Keratinocyte (primary cell): ENCODE data around the gene FRRS1L. TPM values are rescaled to one million over a fixed set of nuclear protein-coding genes. Genes with fewer than 3 reads are reported as not detected.

ENCODE experiments used
- DNase-seq: peaks from one replicate; pipeline ENCODE4 v3.0.0-alpha.2; 2011; ENCODE audit warnings: low read depth, missing footprints, low spot score
- FAIRE-seq: peaks from 2 replicates; lab custom pipeline; 2011; peaks lifted over from hg19 to GRCh38; lab: Jason Lieb, UNC
- H2AFZ ChIP-seq: 2 replicates; pipeline ENCODE4 v1.6.0; 2012; ENCODE audit warnings: low read length, control low read depth, inconsistent platforms; ENCODE audit not compliant: control insufficient read depth
- H3K27ac ChIP-seq: 2 replicates; pipeline ENCODE4 v1.5.1; 2011; ENCODE audit warnings: low read length; ENCODE audit not compliant: control insufficient read depth, insufficient read depth
- H3K27me3 ChIP-seq: 3 replicates; pipeline ENCODE4 v1.6.0; 2011; ENCODE audit warnings: low read length; ENCODE audit not compliant: control insufficient read depth, insufficient read depth; ENCODE audit errors: extremely low read depth
- H3K36me3 ChIP-seq, 2 experiments: 2 replicates in 1 of 2; 3 replicates in 1 of 2; pipeline ENCODE4 v1.5.1; 2011; ENCODE audit warnings: low read length in 2 of 2, mild to moderate bottlenecking in 1 of 2; ENCODE audit not compliant: control insufficient read depth in 2 of 2, insufficient read depth in 2 of 2; ENCODE audit errors: extremely low read depth in 1 of 2
- H3K4me1 ChIP-seq: 3 replicates; pipeline ENCODE4 v1.5.1; 2011; ENCODE audit warnings: low read length; ENCODE audit not compliant: control insufficient read depth, insufficient read depth; ENCODE audit errors: extremely low read depth
- H3K4me2 ChIP-seq: 3 replicates; pipeline ENCODE4 v1.6.0; 2011; ENCODE audit warnings: low read depth, low read length; ENCODE audit not compliant: control insufficient read depth, insufficient read depth; ENCODE audit errors: extremely low read depth
- H3K4me3 ChIP-seq, 3 experiments: fragments of 200-600 bp in 1 of 3; sonication (generic) in 1 of 3; 2 replicates in 2 of 3; 3 replicates in 1 of 3; pipeline ENCODE4 v1.5.1; 2011 to 2016; ENCODE audit warnings: low read length in 3 of 3, mild to moderate bottlenecking in 3 of 3, control low read depth in 2 of 3, inconsistent platforms in 1 of 3, low read depth in 1 of 3, mixed read lengths in 1 of 3, mixed run types in 1 of 3, moderate library complexity in 1 of 3; ENCODE audit not compliant: control insufficient read depth in 2 of 3, insufficient read depth in 2 of 3; ENCODE audit errors: extremely low read depth in 1 of 3
- H3K79me2 ChIP-seq: 2 replicates; pipeline ENCODE4 v1.6.0; 2012; ENCODE audit warnings: low read length; ENCODE audit not compliant: control insufficient read depth, insufficient read depth
- H3K9ac ChIP-seq: 3 replicates; pipeline ENCODE4 v1.6.0; 2011; ENCODE audit warnings: low read length; ENCODE audit not compliant: control insufficient read depth, insufficient read depth; ENCODE audit errors: extremely low read depth
- H3K9me1 ChIP-seq: 3 replicates; pipeline ENCODE4 v1.6.0; 2011; ENCODE audit warnings: low read length; ENCODE audit not compliant: control insufficient read depth, insufficient read depth; ENCODE audit errors: extremely low read depth
- H3K9me3 ChIP-seq: 2 replicates; pipeline ENCODE4 v1.5.1; 2012; ENCODE audit warnings: low read depth, low read length; ENCODE audit not compliant: control insufficient read depth
- H4K20me1 ChIP-seq: 3 replicates; pipeline ENCODE4 v1.6.0; 2011; ENCODE audit warnings: low read length; ENCODE audit not compliant: control insufficient read depth, insufficient read depth; ENCODE audit errors: extremely low read depth
- CTCF ChIP-seq, 3 experiments: IDR thresholded peaks in 1 of 3; conservative IDR thresholded peaks in 1 of 3; optimal IDR thresholded peaks in 1 of 3; 2 replicates in 2 of 3; 3 replicates in 1 of 3; pipeline versions ENCODE3 to v1.5.1; 2011; ENCODE audit warnings: low read length in 3 of 3, mild to moderate bottlenecking in 3 of 3, moderate library complexity in 2 of 3, control low read depth in 1 of 3, inconsistent platforms in 1 of 3; ENCODE audit not compliant: insufficient read depth in 2 of 3; ENCODE audit errors: extremely low read depth in 1 of 3
- EZH2 ChIP-seq: IDR thresholded peaks from one replicate; pipeline ENCODE4 v1.6.1; 2012; ENCODE audit warnings: inconsistent platforms, mild to moderate bottlenecking, low read length, moderate library complexity
- dilution Hi-C: fragments of 300-500 bp; cut with MboI; formaldehyde crosslinking; loops from one replicate; pipeline ENCODE4 v1.7.0; 2020; ENCODE audit warnings: low sequenced_read_pairs; ENCODE audit not compliant: extremely low pct_ligation_motif_present
- polyA plus RNA-seq, 5 experiments: library from polyadenylated mRNA; depleted of rRNA in 3 of 5; stranded (reverse) in 3 of 5; stranded (forward) in 1 of 5; unstranded in 1 of 5; fragments of >200 nt; gene quantifications; 1 replicate in 1 of 5; 2 replicates in 3 of 5; 3 replicates in 1 of 5; pipeline versions ENCODE4 v1.2.1 to v1.2.3, GENCODE V29; 2011 to 2012; ENCODE audit warnings: missing spikeins in 2 of 5, low read depth in 1 of 5, low replicate concordance in 1 of 5

Gene FRRS1L
- polyA plus RNA-seq, 1 donor (not counting 4 experiments of a cell fraction or from before 2014, with no cell fraction given): not detected

- H3K9me3 ChIP-seq: no peaks in the 10 kb centered on the region
- H3K4me3 ChIP-seq: no peak overlapping the region
- no peak overlapping the region for H3K9ac ChIP-seq
- no peak overlapping the region for H2AFZ ChIP-seq
- DNase-seq (no peak), FAIRE-seq (peak; percentile 57)
- H3K4me2 ChIP-seq: no peak overlapping the region
- H3K9me1 ChIP-seq: no peaks in the 10 kb centered on the region
- no peaks in the 10 kb centered on the region for H4K20me1 ChIP-seq
- no peaks in the 10 kb centered on the region for H3K36me3 ChIP-seq
- TF ChIP-seq CTCF (optimal IDR thresholded peaks at IDR 0.05 in 1 of 3, IDR thresholded peaks at IDR 0.05 in 1 of 3, conservative IDR thresholded peaks at IDR 0.05 in 1 of 3; ENCODE audit: extremely low read depth in 1 of 3, insufficient read depth in 2 of 3, low read length in 3 of 3): peak; percentile 51 to 59 (median 54)
- no peak for TF ChIP-seq EZH2
- no peak overlapping the region for H3K27ac ChIP-seq
- dilution Hi-C loops: no loop called here
- no peaks in the 10 kb centered on the region for H3K79me2 ChIP-seq
- peaks cover 10% of the 10 kb centered on the region for H3K4me1 ChIP-seq
- H3K27me3 ChIP-seq: no peaks in the 10 kb centered on the region
Measured at GRCh38 chr9:109143881-109144562, 23.0 kb downstream of the FRRS1L start.

DNA sequence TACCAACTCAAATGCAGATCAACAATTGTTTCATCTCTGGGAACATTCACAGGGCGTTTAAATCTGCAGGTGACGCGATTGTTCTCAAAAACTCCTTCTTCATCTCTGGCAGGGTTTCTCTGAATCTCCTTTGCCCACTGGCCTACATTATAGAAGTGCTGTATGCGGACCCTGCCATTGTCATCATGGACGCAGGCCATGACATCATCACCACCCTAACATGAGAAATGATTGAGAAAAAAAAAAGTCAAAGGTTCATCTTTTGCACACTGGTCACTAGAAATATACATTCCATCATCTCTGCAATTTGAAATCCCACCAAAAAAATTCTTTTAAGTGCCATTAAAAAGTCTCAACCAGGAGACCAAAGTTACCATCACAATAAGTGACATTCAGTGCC, 25.7 kb downstream of the FRRS1L start:
- H3K27me3 ChIP-seq: no peaks in the 10 kb centered on the region
- H3K9me1 ChIP-seq: no peaks in the 10 kb centered on the region
- H3K9me3 ChIP-seq: no peaks in the 10 kb centered on the region
- no peak for DNase-seq
- no peak overlapping the region for H3K4me3 ChIP-seq
- no peaks in the 10 kb centered on the region for H4K20me1 ChIP-seq
- TF ChIP-seq CTCF (optimal IDR thresholded peaks at IDR 0.05 in 1 of 3, IDR thresholded peaks at IDR 0.05 in 1 of 3, conservative IDR thresholded peaks at IDR 0.05 in 1 of 3; ENCODE audit: extremely low read depth in 1 of 3, insufficient read depth in 2 of 3, low read length in 3 of 3): no peak
- no peak for TF ChIP-seq EZH2
- H3K27ac ChIP-seq: no peak overlapping the region
- H3K9ac ChIP-seq: no peak overlapping the region
- no peaks in the 10 kb centered on the region for H3K36me3 ChIP-seq
- no peak overlapping the region for H3K4me2 ChIP-seq
- dilution Hi-C loops: no loop called here
- peaks cover 10% of the 10 kb centered on the region for H3K4me1 ChIP-seq
- no peak for FAIRE-seq
- no peak overlapping the region for H2AFZ ChIP-seq
- H3K79me2 ChIP-seq: no peaks in the 10 kb centered on the region
